Esophagus squamous epithelium (tissue), 4 donors: Measurements from ENCODE around the gene GPX4.

ENCODE experiments used
- POLR2A ChIP-seq, 4 donors: fragments of 450-650 bp; IDR thresholded peaks; one replicate each; pipeline ENCODE4 v1.6.1; 2017; ENCODE audit warnings: antibody characterized with exemption in 4 of 4, mild to moderate bottlenecking in 4 of 4, moderate library complexity in 3 of 4
- TF ChIP-seq, protein P1 (sequence below), 6 experiments: fragments of 450-650 bp in 4 of 6; fragments of 200-600 bp in 2 of 6; sonication (generic) in 2 of 6; IDR thresholded peaks; one replicate each; pipeline ENCODE4 v1.5.1; 2016 to 2019; ENCODE audit warnings: antibody characterized with exemption in 6 of 6, mild to moderate bottlenecking in 4 of 6, moderate library complexity in 4 of 6

DNA sequence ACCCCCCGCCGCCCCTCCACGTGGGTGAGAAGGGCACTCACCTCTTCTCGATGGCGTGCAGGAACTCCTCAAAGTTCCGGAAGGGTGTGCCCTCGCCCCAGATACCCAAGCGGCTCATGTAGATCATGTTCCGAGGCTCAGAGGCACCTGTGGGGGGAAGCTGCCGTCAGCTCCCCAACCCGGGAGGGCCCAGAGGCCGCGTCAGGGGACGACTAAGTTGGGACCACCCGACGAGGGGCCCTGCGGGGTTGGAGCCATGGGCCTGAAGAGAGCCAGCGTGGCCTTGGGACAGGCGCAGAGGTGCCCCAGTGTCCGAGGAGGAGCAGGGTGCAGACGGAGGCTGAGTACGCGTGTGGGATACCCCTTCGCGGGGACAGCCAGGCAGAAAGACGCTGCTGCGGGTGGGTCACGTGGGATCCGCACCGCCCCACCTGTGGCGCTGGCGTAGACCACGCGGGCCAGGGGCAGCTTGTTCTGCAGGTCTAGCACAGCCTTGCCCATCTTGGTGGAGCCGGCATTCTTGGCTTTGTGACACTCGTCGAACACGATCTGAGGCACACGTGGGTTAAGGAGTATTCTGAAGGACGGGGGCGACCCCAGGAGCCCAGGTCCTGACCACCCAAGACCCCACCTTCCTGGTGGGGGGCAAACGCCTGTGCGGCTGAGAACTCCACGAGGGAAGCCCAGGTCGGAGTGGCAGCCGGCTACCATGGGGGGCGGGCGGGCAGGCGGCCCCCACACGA, 15.9 kb downstream of the GPX4 start:
- TF ChIP-seq POLR2A (IDR thresholded peaks at IDR 0.05): no peak
- TF ChIP-seq, protein P1, sequence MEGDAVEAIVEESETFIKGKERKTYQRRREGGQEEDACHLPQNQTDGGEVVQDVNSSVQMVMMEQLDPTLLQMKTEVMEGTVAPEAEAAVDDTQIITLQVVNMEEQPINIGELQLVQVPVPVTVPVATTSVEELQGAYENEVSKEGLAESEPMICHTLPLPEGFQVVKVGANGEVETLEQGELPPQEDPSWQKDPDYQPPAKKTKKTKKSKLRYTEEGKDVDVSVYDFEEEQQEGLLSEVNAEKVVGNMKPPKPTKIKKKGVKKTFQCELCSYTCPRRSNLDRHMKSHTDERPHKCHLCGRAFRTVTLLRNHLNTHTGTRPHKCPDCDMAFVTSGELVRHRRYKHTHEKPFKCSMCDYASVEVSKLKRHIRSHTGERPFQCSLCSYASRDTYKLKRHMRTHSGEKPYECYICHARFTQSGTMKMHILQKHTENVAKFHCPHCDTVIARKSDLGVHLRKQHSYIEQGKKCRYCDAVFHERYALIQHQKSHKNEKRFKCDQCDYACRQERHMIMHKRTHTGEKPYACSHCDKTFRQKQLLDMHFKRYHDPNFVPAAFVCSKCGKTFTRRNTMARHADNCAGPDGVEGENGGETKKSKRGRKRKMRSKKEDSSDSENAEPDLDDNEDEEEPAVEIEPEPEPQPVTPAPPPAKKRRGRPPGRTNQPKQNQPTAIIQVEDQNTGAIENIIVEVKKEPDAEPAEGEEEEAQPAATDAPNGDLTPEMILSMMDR (IDR thresholded peaks at IDR 0.05): no peak
